ENCODE results near the gene SLC1A3.

- TF ChIP-seq CTCF (conservative IDR thresholded peaks at IDR 0.05 in 1 of 2, IDR thresholded peaks at IDR 0.05 in 1 of 2; ENCODE audit: extremely low read depth in 1 of 2, insufficient read depth in 1 of 2, low read depth in 1 of 2, low read length in 2 of 2) (no peak), EZH2 (IDR thresholded peaks at IDR 0.05; ENCODE audit: borderline replicate concordance, low read length) (no peak)
These were observed 119.9 kb downstream of the SLC1A3 start for GRCh38 chr5:36726317-36726716.
